WTC11 (cell line): ENCODE data around the gene MAP7. TPM values are rescaled to one million over a fixed set of nuclear protein-coding genes. Genes with fewer than 3 reads are reported as not detected.

ENCODE experiments used
- ATAC-seq: fragments of 200-7000 bp; cut with Tn5 transposase; 2 replicates; pipeline ENCODE4 v1.10.0; 2021; ENCODE audit warnings: mild to moderate bottlenecking, moderate library complexity
- CTCF ChIA-PET: fragments of 300-600 bp; sonication (Branson Sonifier 250); formaldehyde crosslinking; loops from one replicate; lab custom pipeline; 2021; ENCODE audit warnings: antibody characterized with exemption; lab: Charles Lee
- POLR2A ChIA-PET: fragments of 350-600 bp; sonication (Branson Sonifier 250); formaldehyde crosslinking; loops from one replicate; lab custom pipeline; 2021; ENCODE audit warnings: antibody characterized with exemption; lab: Charles Lee
- DNase-seq: peaks from one replicate; pipeline ENCODE4 v3.0.0; 2021; ENCODE audit warnings: low spot score
- H3K27ac Mint-ChIP-seq: 2 replicates; pipeline ENCODE4 v1.8.0; 2021; ENCODE audit warnings: mixed read lengths
- H3K27me3 Mint-ChIP-seq: 2 replicates; pipeline ENCODE4 v1.8.0; 2021; ENCODE audit warnings: low read depth, mild to moderate bottlenecking, moderate library complexity, mixed read lengths
- H3K36me3 Mint-ChIP-seq: 2 replicates; pipeline ENCODE4 v1.8.0; 2021; ENCODE audit warnings: mixed read lengths
- H3K4me1 Mint-ChIP-seq: 2 replicates; pipeline ENCODE4 v1.8.0; 2022; ENCODE audit warnings: mixed read lengths
- H3K4me3 Mint-ChIP-seq: 2 replicates; pipeline ENCODE4 v1.8.0; 2021; ENCODE audit warnings: mild to moderate bottlenecking, moderate library complexity, mixed read lengths
- H3K9me3 Mint-ChIP-seq: 2 replicates; pipeline ENCODE4 v1.8.0; 2021; ENCODE audit warnings: mixed read lengths
- ETV6 ChIP-seq: sonication (generic); formaldehyde crosslinking; IDR thresholded peaks from 2 replicates; pipeline ENCODE4 v1.8.1; 2022; ENCODE audit warnings: mild to moderate bottlenecking, missing genetic modification reagents
- IRF2 ChIP-seq: sonication (generic); formaldehyde crosslinking; IDR thresholded peaks from 2 replicates; pipeline ENCODE4 v1.8.0; 2022; ENCODE audit warnings: low read depth, missing genetic modification reagents, borderline replicate concordance
- JAZF1 ChIP-seq: fragments of 250-450 bp; sonication (Bioruptor Pico); IDR thresholded peaks from 2 replicates; pipeline ENCODE4 v1.9.0; 2021; ENCODE audit warnings: moderate library complexity, mild to moderate bottlenecking, inconsistent platforms
- NFE2L1 ChIP-seq: sonication (generic); formaldehyde crosslinking; IDR thresholded peaks from 2 replicates; pipeline ENCODE4 v1.8.1; 2023; ENCODE audit warnings: missing genetic modification reagents
- NFYB ChIP-seq: sonication (generic); formaldehyde crosslinking; conservative IDR thresholded peaks from 2 replicates; pipeline ENCODE4 v1.8.0; 2022; ENCODE audit warnings: low read depth, missing genetic modification reagents
- NR3C1 ChIP-seq: sonication (generic); formaldehyde crosslinking; conservative IDR thresholded peaks from 2 replicates; pipeline ENCODE4 v1.8.1; 2023; ENCODE audit warnings: low read depth, mild to moderate bottlenecking, missing genetic modification reagents
- RELA ChIP-seq: sonication (generic); formaldehyde crosslinking; IDR thresholded peaks from 2 replicates; pipeline ENCODE4 v1.8.1; 2022; ENCODE audit warnings: missing genetic modification reagents, mild to moderate bottlenecking, borderline replicate concordance
- ZNF232 ChIP-seq: sonication (generic); formaldehyde crosslinking; IDR thresholded peaks from 2 replicates; pipeline ENCODE4 v1.8.0; 2022; ENCODE audit warnings: mild to moderate bottlenecking, missing genetic modification reagents
- ZNF263 ChIP-seq: sonication (generic); formaldehyde crosslinking; IDR thresholded peaks from 2 replicates; pipeline ENCODE4 v1.8.1; 2022; ENCODE audit warnings: low read depth, mild to moderate bottlenecking, moderate library complexity, missing genetic modification reagents
- ZNF423 ChIP-seq: fragments of 250-450 bp; sonication (Bioruptor Pico); IDR thresholded peaks from 2 replicates; pipeline ENCODE4 v2.1.2; 2022; ENCODE audit warnings: mild to moderate bottlenecking, moderate library complexity
- total RNA-seq: library from RNA; stranded (reverse); gene quantifications from 3 replicates; pipeline ENCODE4 v1.2.3, GENCODE V29; 2021
- TF ChIP-seq, protein P1 (sequence below): fragments of 250-450 bp; sonication (Bioruptor Pico); conservative IDR thresholded peaks from 2 replicates; pipeline ENCODE4 v1.9.0; 2021; ENCODE audit warnings: mild to moderate bottlenecking
- TF ChIP-seq, protein P2 (sequence below): sonication (generic); formaldehyde crosslinking; IDR thresholded peaks from 2 replicates; pipeline ENCODE4 v1.8.0; 2023; ENCODE audit warnings: mild to moderate bottlenecking, missing genetic modification reagents
- TF ChIP-seq, protein P3 (sequence below): sonication (generic); formaldehyde crosslinking; IDR thresholded peaks from 2 replicates; pipeline ENCODE4 v1.8.0; 2022; ENCODE audit warnings: mild to moderate bottlenecking, missing genetic modification reagents
- TF ChIP-seq, protein P4 (sequence below): sonication (generic); formaldehyde crosslinking; IDR thresholded peaks from 2 replicates; pipeline ENCODE4 v1.8.1; 2023; ENCODE audit warnings: mild to moderate bottlenecking, missing genetic modification reagents, moderate library complexity
- TF ChIP-seq, protein P5 (sequence below): fragments of 250-450 bp; sonication (Bioruptor Pico); IDR thresholded peaks from 2 replicates; pipeline ENCODE4 v1.9.0; 2021; ENCODE audit warnings: mild to moderate bottlenecking, borderline replicate concordance
- TF ChIP-seq, protein P6 (sequence below): sonication (generic); formaldehyde crosslinking; IDR thresholded peaks from 2 replicates; pipeline ENCODE4 v1.8.1; 2022; ENCODE audit warnings: mild to moderate bottlenecking, moderate library complexity, missing genetic modification reagents
- TF ChIP-seq, protein P7 (sequence below): sonication (generic); formaldehyde crosslinking; IDR thresholded peaks from 2 replicates; pipeline ENCODE4 v1.8.1; 2023; ENCODE audit warnings: mild to moderate bottlenecking, missing genetic modification reagents
- TF ChIP-seq, protein P8 (sequence below): sonication (generic); formaldehyde crosslinking; conservative IDR thresholded peaks from 2 replicates; pipeline ENCODE4 v1.8.1; 2023; ENCODE audit warnings: mild to moderate bottlenecking, low read depth, missing genetic modification reagents, moderate library complexity

MAP7 gene
- total RNA-seq, 1 experiment from 2014 or later: 56.6 TPM

DNA sequence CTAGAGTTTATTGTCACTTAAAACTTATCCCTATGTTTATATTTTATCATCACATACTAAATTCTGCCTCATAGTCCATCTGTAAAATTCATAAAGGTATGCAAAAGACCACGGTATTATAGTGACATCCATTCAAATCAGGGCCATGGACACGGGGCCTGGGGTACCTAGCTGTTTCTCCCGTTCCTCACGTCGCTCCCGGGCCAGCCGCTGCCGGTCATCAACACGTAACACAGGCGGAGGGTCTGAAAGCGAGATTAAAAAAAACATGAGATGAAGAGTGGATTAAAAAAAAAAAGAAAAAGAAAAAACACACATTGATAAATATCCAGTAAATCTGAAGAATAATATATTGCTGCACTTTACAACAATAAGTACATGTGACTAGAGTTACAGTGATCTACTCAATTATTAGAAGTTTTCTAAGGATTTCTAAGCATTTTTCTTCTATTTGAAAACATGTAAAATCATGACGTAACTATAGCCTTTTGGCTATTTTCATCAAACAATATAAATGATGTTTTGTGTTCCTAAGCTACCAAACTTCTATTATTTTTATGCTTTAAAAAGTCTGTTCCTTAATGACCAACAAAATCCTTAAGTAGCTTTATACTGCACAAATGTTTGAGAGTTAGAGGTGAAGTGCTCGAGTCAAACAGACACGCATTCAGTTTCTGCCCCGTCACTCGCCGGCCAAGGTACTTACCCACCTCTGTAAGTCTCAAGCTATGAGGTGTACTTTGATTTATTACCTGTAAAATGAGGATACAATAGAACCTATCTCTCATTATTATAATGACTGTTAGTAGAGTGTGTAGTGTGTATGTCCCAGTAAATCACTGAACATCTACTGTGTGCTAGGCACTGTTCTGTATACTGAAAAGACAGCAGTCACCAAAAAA lies 138.5 kb downstream of the MAP7 start:
- Mint-ChIP-seq H3K9me3 (no peaks in the 10 kb centered on the region), H3K4me1 (peaks cover 8% of the 10 kb centered on the region), H3K27ac (no peak overlapping the region), H3K36me3 (peaks cover 3% of the 10 kb centered on the region), H3K27me3 (no peaks in the 10 kb centered on the region), H3K4me3 (no peak overlapping the region)
- TF ChIP-seq RELA (no peak), NFYB (CRISPR knock-in tag) (no peak), JAZF1 (no peak), NR3C1 (CRISPR knock-in tag) (no peak), IRF2 (no peak), ETV6 (CRISPR knock-in tag) (no peak)
- TF ChIP-seq, protein P1, sequence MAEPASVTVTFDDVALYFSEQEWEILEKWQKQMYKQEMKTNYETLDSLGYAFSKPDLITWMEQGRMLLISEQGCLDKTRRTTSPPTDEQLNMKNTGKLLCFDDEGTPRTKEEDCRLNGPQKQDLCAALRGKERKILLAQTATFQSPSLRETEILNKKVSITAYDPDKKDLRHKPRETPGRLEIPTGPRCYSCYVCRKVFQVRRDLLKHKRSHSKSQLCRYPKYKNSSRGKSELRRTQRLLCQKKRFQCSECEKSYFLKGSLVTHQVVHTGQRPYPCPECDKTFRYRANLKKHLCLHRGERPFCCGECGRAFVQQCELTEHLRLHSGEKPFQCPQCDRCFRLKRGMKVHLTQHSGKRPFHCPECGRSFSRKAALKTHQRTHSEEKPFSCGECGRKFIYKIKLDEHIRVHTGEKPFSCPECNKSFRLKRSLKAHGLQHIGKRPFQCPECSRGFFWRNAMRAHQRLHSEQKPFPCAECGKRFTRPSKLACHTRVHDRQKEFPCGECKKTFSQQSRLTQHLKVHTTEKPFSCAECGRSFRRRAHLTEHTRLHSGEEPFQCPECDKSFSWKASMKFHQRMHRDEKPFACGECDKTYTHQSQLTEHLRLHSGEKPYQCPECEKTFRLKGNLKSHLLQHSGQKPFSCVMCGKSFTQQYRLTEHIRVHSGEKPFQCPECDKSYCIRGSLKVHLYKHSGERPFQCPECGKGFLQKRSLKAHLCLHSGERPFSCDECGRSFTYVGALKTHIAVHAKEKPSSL: no peak
- TF ChIP-seq, protein P2, sequence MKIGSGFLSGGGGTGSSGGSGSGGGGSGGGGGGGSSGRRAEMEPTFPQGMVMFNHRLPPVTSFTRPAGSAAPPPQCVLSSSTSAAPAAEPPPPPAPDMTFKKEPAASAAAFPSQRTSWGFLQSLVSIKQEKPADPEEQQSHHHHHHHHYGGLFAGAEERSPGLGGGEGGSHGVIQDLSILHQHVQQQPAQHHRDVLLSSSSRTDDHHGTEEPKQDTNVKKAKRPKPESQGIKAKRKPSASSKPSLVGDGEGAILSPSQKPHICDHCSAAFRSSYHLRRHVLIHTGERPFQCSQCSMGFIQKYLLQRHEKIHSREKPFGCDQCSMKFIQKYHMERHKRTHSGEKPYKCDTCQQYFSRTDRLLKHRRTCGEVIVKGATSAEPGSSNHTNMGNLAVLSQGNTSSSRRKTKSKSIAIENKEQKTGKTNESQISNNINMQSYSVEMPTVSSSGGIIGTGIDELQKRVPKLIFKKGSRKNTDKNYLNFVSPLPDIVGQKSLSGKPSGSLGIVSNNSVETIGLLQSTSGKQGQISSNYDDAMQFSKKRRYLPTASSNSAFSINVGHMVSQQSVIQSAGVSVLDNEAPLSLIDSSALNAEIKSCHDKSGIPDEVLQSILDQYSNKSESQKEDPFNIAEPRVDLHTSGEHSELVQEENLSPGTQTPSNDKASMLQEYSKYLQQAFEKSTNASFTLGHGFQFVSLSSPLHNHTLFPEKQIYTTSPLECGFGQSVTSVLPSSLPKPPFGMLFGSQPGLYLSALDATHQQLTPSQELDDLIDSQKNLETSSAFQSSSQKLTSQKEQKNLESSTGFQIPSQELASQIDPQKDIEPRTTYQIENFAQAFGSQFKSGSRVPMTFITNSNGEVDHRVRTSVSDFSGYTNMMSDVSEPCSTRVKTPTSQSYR (CRISPR knock-in tag): no peak
- TF ChIP-seq, protein P3, sequence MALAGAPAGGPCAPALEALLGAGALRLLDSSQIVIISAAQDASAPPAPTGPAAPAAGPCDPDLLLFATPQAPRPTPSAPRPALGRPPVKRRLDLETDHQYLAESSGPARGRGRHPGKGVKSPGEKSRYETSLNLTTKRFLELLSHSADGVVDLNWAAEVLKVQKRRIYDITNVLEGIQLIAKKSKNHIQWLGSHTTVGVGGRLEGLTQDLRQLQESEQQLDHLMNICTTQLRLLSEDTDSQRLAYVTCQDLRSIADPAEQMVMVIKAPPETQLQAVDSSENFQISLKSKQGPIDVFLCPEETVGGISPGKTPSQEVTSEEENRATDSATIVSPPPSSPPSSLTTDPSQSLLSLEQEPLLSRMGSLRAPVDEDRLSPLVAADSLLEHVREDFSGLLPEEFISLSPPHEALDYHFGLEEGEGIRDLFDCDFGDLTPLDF (CRISPR knock-in tag): no peak
- TF ChIP-seq, protein P4, sequence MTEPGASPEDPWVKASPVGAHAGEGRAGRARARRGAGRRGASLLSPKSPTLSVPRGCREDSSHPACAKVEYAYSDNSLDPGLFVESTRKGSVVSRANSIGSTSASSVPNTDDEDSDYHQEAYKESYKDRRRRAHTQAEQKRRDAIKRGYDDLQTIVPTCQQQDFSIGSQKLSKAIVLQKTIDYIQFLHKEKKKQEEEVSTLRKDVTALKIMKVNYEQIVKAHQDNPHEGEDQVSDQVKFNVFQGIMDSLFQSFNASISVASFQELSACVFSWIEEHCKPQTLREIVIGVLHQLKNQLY (CRISPR knock-in tag): no peak
- POLR2A ChIA-PET: no interaction called here
- DNase-seq (no peak), ATAC-seq (no peak)
- CTCF ChIA-PET: no interaction called here

DNA sequence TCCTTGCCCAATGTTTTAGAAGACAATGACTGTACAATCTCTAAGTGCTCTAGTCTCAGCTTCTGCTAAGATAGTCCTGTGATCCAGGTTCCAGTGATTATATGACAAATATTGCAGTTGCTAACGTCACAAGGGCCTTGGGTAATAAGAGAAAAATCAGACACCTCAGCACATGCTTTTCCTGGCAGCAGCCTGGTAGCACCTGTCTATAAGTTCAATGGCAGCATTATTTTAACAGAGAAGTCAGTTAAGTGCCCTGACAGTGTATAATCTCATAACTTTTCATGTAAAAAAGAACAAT lies 139.2 kb downstream of the MAP7 start:
- CTCF ChIA-PET: no interaction called here
- peaks cover 3% of the 10 kb centered on the region for H3K36me3 Mint-ChIP-seq
- H3K4me1 Mint-ChIP-seq: peaks cover 8% of the 10 kb centered on the region
- H3K27ac Mint-ChIP-seq: no peak overlapping the region
- DNase-seq (no peak), ATAC-seq (no peak)
- H3K9me3 Mint-ChIP-seq: no peaks in the 10 kb centered on the region
- POLR2A ChIA-PET: no interaction called here
- H3K27me3 Mint-ChIP-seq: no peaks in the 10 kb centered on the region
- no peak overlapping the region for H3K4me3 Mint-ChIP-seq
- TF ChIP-seq, protein P5, sequence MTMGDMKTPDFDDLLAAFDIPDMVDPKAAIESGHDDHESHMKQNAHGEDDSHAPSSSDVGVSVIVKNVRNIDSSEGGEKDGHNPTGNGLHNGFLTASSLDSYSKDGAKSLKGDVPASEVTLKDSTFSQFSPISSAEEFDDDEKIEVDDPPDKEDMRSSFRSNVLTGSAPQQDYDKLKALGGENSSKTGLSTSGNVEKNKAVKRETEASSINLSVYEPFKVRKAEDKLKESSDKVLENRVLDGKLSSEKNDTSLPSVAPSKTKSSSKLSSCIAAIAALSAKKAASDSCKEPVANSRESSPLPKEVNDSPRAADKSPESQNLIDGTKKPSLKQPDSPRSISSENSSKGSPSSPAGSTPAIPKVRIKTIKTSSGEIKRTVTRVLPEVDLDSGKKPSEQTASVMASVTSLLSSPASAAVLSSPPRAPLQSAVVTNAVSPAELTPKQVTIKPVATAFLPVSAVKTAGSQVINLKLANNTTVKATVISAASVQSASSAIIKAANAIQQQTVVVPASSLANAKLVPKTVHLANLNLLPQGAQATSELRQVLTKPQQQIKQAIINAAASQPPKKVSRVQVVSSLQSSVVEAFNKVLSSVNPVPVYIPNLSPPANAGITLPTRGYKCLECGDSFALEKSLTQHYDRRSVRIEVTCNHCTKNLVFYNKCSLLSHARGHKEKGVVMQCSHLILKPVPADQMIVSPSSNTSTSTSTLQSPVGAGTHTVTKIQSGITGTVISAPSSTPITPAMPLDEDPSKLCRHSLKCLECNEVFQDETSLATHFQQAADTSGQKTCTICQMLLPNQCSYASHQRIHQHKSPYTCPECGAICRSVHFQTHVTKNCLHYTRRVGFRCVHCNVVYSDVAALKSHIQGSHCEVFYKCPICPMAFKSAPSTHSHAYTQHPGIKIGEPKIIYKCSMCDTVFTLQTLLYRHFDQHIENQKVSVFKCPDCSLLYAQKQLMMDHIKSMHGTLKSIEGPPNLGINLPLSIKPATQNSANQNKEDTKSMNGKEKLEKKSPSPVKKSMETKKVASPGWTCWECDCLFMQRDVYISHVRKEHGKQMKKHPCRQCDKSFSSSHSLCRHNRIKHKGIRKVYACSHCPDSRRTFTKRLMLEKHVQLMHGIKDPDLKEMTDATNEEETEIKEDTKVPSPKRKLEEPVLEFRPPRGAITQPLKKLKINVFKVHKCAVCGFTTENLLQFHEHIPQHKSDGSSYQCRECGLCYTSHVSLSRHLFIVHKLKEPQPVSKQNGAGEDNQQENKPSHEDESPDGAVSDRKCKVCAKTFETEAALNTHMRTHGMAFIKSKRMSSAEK (CRISPR knock-in tag): no peak
- TF ChIP-seq, protein P6, sequence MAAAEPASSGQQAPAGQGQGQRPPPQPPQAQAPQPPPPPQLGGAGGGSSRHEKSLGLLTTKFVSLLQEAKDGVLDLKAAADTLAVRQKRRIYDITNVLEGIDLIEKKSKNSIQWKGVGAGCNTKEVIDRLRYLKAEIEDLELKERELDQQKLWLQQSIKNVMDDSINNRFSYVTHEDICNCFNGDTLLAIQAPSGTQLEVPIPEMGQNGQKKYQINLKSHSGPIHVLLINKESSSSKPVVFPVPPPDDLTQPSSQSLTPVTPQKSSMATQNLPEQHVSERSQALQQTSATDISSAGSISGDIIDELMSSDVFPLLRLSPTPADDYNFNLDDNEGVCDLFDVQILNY: no peak
- TF ChIP-seq, protein P7, sequence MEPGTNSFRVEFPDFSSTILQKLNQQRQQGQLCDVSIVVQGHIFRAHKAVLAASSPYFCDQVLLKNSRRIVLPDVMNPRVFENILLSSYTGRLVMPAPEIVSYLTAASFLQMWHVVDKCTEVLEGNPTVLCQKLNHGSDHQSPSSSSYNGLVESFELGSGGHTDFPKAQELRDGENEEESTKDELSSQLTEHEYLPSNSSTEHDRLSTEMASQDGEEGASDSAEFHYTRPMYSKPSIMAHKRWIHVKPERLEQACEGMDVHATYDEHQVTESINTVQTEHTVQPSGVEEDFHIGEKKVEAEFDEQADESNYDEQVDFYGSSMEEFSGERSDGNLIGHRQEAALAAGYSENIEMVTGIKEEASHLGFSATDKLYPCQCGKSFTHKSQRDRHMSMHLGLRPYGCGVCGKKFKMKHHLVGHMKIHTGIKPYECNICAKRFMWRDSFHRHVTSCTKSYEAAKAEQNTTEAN (CRISPR knock-in tag): no peak
- TF ChIP-seq ZNF423 (CRISPR knock-in tag) (no peak), ZNF232 (CRISPR knock-in tag) (no peak), ZNF263 (CRISPR knock-in tag) (no peak), NFE2L1 (CRISPR knock-in tag) (no peak)
- TF ChIP-seq, protein P8, sequence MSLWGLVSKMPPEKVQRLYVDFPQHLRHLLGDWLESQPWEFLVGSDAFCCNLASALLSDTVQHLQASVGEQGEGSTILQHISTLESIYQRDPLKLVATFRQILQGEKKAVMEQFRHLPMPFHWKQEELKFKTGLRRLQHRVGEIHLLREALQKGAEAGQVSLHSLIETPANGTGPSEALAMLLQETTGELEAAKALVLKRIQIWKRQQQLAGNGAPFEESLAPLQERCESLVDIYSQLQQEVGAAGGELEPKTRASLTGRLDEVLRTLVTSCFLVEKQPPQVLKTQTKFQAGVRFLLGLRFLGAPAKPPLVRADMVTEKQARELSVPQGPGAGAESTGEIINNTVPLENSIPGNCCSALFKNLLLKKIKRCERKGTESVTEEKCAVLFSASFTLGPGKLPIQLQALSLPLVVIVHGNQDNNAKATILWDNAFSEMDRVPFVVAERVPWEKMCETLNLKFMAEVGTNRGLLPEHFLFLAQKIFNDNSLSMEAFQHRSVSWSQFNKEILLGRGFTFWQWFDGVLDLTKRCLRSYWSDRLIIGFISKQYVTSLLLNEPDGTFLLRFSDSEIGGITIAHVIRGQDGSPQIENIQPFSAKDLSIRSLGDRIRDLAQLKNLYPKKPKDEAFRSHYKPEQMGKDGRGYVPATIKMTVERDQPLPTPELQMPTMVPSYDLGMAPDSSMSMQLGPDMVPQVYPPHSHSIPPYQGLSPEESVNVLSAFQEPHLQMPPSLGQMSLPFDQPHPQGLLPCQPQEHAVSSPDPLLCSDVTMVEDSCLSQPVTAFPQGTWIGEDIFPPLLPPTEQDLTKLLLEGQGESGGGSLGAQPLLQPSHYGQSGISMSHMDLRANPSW (CRISPR knock-in tag): no peak
